ENCODE data around the gene CYB5A. TPM values are rescaled to one million over a fixed set of nuclear protein-coding genes. Genes with fewer than 3 reads are reported as not detected.
"Not testable (repeated sequence)": the region's sequence is repeated elsewhere in the genome, so short reads cannot be mapped to it uniquely, and the experiment has no call there.

Gene CYB5A
- polyA plus RNA-seq, 4 donors = 91.1 to 1,144 (median 565) TPM

GRCh38 chr18:74285583-74285982, 6.2 kb downstream of the CYB5A start:
- not testable (repeated sequence) for FAIRE-seq; DNase-seq; H3K4me3 ChIP-seq (ENCODE audit: low read depth in 1 of 3, low read length in 3 of 3); H3K27me3 ChIP-seq (ENCODE audit: control insufficient read depth in 3 of 3, insufficient read depth in 3 of 3, low read length in 3 of 3); H3K9me3 ChIP-seq (ENCODE audit: control insufficient read depth in 2 of 2, insufficient read depth in 1 of 2, low read depth in 1 of 2, low read length in 1 of 2)
- peaks cover 7 to 43% (median 10%) of the 10 kb centered on the region in 3 donors for H3K4me1 ChIP-seq (ENCODE audit: control insufficient read depth in 3 of 3, insufficient read depth in 2 of 3, low read depth in 1 of 3, low read length in 2 of 3)
- H3K27ac ChIP-seq (ENCODE audit: low read depth in 1 of 3, low read length in 2 of 3) = peak overlapping the region in 2 of 3 donors; percentile 12 to 16
- peaks cover 0 to 21% (median 0%) of the 10 kb centered on the region in 3 donors for H3K36me3 ChIP-seq (ENCODE audit: control insufficient read depth in 3 of 3, insufficient read depth in 2 of 3, low read depth in 1 of 3, low read length in 3 of 3)
- 71 to 89% (median 75%) methylated on average over 3 of the region's 3 CpGs for WGBS, 3 donors

- WGBS, 3 donors = 82 to 96% (median 86%) methylated on average over 1 of the region's 1 CpG
- peaks cover 7 to 42% (median 10%) of the 10 kb centered on the region in 3 donors for H3K4me1 ChIP-seq (ENCODE audit: control insufficient read depth in 3 of 3, insufficient read depth in 2 of 3, low read depth in 1 of 3, low read length in 2 of 3)
- no peak overlapping the region for H3K4me3 ChIP-seq (ENCODE audit: low read depth in 1 of 3, low read length in 3 of 3)
Observed at GRCh38 chr18:74284980-74285355, 6.8 kb downstream of the CYB5A start.

GRCh38 chr18:74284191-74284979, 7.4 kb downstream of the CYB5A start:
- FAIRE-seq (no peak), DNase-seq (no peak)
- H3K9me3 ChIP-seq (ENCODE audit: control insufficient read depth in 2 of 2, insufficient read depth in 1 of 2, low read depth in 1 of 2, low read length in 1 of 2) = no peaks in the 10 kb centered on the region
- no peaks in the 10 kb centered on the region for H3K27me3 ChIP-seq (ENCODE audit: control insufficient read depth in 3 of 3, insufficient read depth in 3 of 3, low read length in 3 of 3)
- H3K4me1 ChIP-seq (ENCODE audit: control insufficient read depth in 3 of 3, insufficient read depth in 2 of 3, low read depth in 1 of 3, low read length in 2 of 3) = peaks cover 7 to 40% (median 10%) of the 10 kb centered on the region in 3 donors
- no peak overlapping the region for H3K4me3 ChIP-seq (ENCODE audit: low read depth in 1 of 3, low read length in 3 of 3)
- H3K36me3 ChIP-seq (ENCODE audit: control insufficient read depth in 3 of 3, insufficient read depth in 2 of 3, low read depth in 1 of 3, low read length in 3 of 3) = peaks cover 0 to 21% (median 0%) of the 10 kb centered on the region in 3 donors
- WGBS, 3 donors = 27 to 39% (median 29%) methylated on average over 11 of the region's 11 CpGs
- peak overlapping the region in 2 of 3 donors; percentile 16 to 62 for H3K27ac ChIP-seq (ENCODE audit: low read depth in 1 of 3, low read length in 2 of 3)

More at GRCh38 chr18:74284980-74285355, 6.8 kb downstream of the CYB5A start:
- DNase-seq (no peak), FAIRE-seq (no peak)
- Histone ChIP-seq H3K9me3 (ENCODE audit: control insufficient read depth in 2 of 2, insufficient read depth in 1 of 2, low read depth in 1 of 2, low read length in 1 of 2) (no peaks in the 10 kb centered on the region), H3K36me3 (ENCODE audit: control insufficient read depth in 3 of 3, insufficient read depth in 2 of 3, low read depth in 1 of 3, low read length in 3 of 3) (peaks cover 0 to 21% (median 0%) of the 10 kb centered on the region in 3 donors), H3K27ac (ENCODE audit: low read depth in 1 of 3, low read length in 2 of 3) (peak overlapping the region in 2 of 3 donors; percentile 16 to 62), H3K27me3 (ENCODE audit: control insufficient read depth in 3 of 3, insufficient read depth in 3 of 3, low read length in 3 of 3) (no peaks in the 10 kb centered on the region)

- no peaks in the 10 kb centered on the region for H3K9me3 ChIP-seq (ENCODE audit: control insufficient read depth in 2 of 2, insufficient read depth in 1 of 2, low read depth in 1 of 2, low read length in 1 of 2)
- DNase-seq (no peak), FAIRE-seq (no peak)
- no peaks in the 10 kb centered on the region for H3K27me3 ChIP-seq (ENCODE audit: control insufficient read depth in 3 of 3, insufficient read depth in 3 of 3, low read length in 3 of 3)
- H3K4me3 ChIP-seq (ENCODE audit: low read depth in 1 of 3, low read length in 3 of 3) = no peak overlapping the region
- H3K27ac ChIP-seq (ENCODE audit: low read depth in 1 of 3, low read length in 2 of 3) = peak overlapping the region in 1 of 3 donors; percentile 53
- WGBS, 3 donors = 32 to 71% (median 48%) methylated on average over 10 of the region's 10 CpGs
- peaks cover 9 to 44% (median 13%) of the 10 kb centered on the region in 3 donors for H3K4me1 ChIP-seq (ENCODE audit: control insufficient read depth in 3 of 3, insufficient read depth in 2 of 3, low read depth in 1 of 3, low read length in 2 of 3)
- peaks cover 0 to 20% (median 0%) of the 10 kb centered on the region in 3 donors for H3K36me3 ChIP-seq (ENCODE audit: control insufficient read depth in 3 of 3, insufficient read depth in 2 of 3, low read depth in 1 of 3, low read length in 3 of 3)
Observed at GRCh38 chr18:74283646-74284045, 8.1 kb downstream of the CYB5A start.

GRCh38 chr18:74282755-74283554, 8.8 kb downstream of the CYB5A start:
- H3K27ac ChIP-seq (ENCODE audit: low read depth in 1 of 3, low read length in 2 of 3) = peak overlapping the region; percentile 39 to 75 (median 69)
- peaks cover 9 to 49% (median 13%) of the 10 kb centered on the region in 3 donors for H3K4me1 ChIP-seq (ENCODE audit: control insufficient read depth in 3 of 3, insufficient read depth in 2 of 3, low read depth in 1 of 3, low read length in 2 of 3)
- H3K36me3 ChIP-seq (ENCODE audit: control insufficient read depth in 3 of 3, insufficient read depth in 2 of 3, low read depth in 1 of 3, low read length in 3 of 3) = peaks cover 0 to 18% (median 0%) of the 10 kb centered on the region in 3 donors
- 22 to 58% (median 35%) methylated on average over 10 of the region's 10 CpGs for WGBS, 3 donors
- H3K4me3 ChIP-seq (ENCODE audit: low read depth in 1 of 3, low read length in 3 of 3) = no peak overlapping the region
- FAIRE-seq (no peak), DNase-seq (no peak)
- H3K9me3 ChIP-seq (ENCODE audit: control insufficient read depth in 2 of 2, insufficient read depth in 1 of 2, low read depth in 1 of 2, low read length in 1 of 2) = no peaks in the 10 kb centered on the region
- no peaks in the 10 kb centered on the region for H3K27me3 ChIP-seq (ENCODE audit: control insufficient read depth in 3 of 3, insufficient read depth in 3 of 3, low read length in 3 of 3)

- no peak overlapping the region for H3K4me3 ChIP-seq (ENCODE audit: low read depth in 1 of 3, low read length in 3 of 3)
- no peaks in the 10 kb centered on the region for H3K27me3 ChIP-seq (ENCODE audit: control insufficient read depth in 3 of 3, insufficient read depth in 3 of 3, low read length in 3 of 3)
- H3K27ac ChIP-seq (ENCODE audit: low read depth in 1 of 3, low read length in 2 of 3) = peak overlapping the region; percentile 39 to 75 (median 69)
- WGBS, 3 donors = 13 to 40% (median 25%) methylated on average over 12 of the region's 12 CpGs
- peaks cover 0 to 24% (median 0%) of the 10 kb centered on the region in 3 donors for H3K36me3 ChIP-seq (ENCODE audit: control insufficient read depth in 3 of 3, insufficient read depth in 2 of 3, low read depth in 1 of 3, low read length in 3 of 3)
- no peaks in the 10 kb centered on the region for H3K9me3 ChIP-seq (ENCODE audit: control insufficient read depth in 2 of 2, insufficient read depth in 1 of 2, low read depth in 1 of 2, low read length in 1 of 2)
- DNase-seq (peak; percentile 52 to 72), FAIRE-seq (no peak)
- peaks cover 13 to 54% (median 15%) of the 10 kb centered on the region in 3 donors for H3K4me1 ChIP-seq (ENCODE audit: control insufficient read depth in 3 of 3, insufficient read depth in 2 of 3, low read depth in 1 of 3, low read length in 2 of 3)
Observed at GRCh38 chr18:74281980-74282754, 9.6 kb downstream of the CYB5A start.

GRCh38 chr18:74281011-74281979, 10.5 kb downstream of the CYB5A start:
- WGBS, 3 donors = 47 to 58% (median 54%) methylated on average over 4 of the region's 4 CpGs
- H3K27ac ChIP-seq (ENCODE audit: low read depth in 1 of 3, low read length in 2 of 3) = peak overlapping the region; percentile 39 to 75 (median 69)
- DNase-seq = no peak

More at GRCh38 chr18:74281011-74281979, 10.5 kb downstream of the CYB5A start:
- FAIRE-seq = no peak
- Histone ChIP-seq H3K36me3 (ENCODE audit: control insufficient read depth in 3 of 3, insufficient read depth in 2 of 3, low read depth in 1 of 3, low read length in 3 of 3) (peaks cover 0 to 27% (median 0%) of the 10 kb centered on the region in 3 donors), H3K4me3 (ENCODE audit: low read depth in 1 of 3, low read length in 3 of 3) (no peak overlapping the region), H3K9me3 (ENCODE audit: control insufficient read depth in 2 of 2, insufficient read depth in 1 of 2, low read depth in 1 of 2, low read length in 1 of 2) (no peaks in the 10 kb centered on the region), H3K4me1 (ENCODE audit: control insufficient read depth in 3 of 3, insufficient read depth in 2 of 3, low read depth in 1 of 3, low read length in 2 of 3) (peaks cover 13 to 54% (median 19%) of the 10 kb centered on the region in 3 donors), H3K27me3 (ENCODE audit: control insufficient read depth in 3 of 3, insufficient read depth in 3 of 3, low read length in 3 of 3) (no peaks in the 10 kb centered on the region)
